ENCODE results near the gene ZNF581. TPM values are rescaled to one million over a fixed set of nuclear protein-coding genes. Genes with fewer than 3 reads are reported as not detected.

Gene ZNF581
- total RNA-seq, 1 donor from 2014 or later = 27.2 TPM

GRCh38 chr19:55676383-55676782, 32.9 kb downstream of the ZNF581 start:
- H3K4me3 ChIP-seq (ENCODE audit: low read depth, low read length) = peak overlapping the region; percentile 60
- DNase-seq (ENCODE audit: low read depth) = no peak
- peak; percentile 21 for TF ChIP-seq CTCF (conservative IDR thresholded peaks at IDR 0.05; ENCODE audit: low read depth, low read length)

- DNase-seq (ENCODE audit: low read depth) = no peak
- TF ChIP-seq CTCF (conservative IDR thresholded peaks at IDR 0.05; ENCODE audit: low read depth, low read length) = no peak
- H3K4me3 ChIP-seq (ENCODE audit: low read depth, low read length) = peak overlapping the region; percentile 60
These were observed 33.5 kb downstream of the ZNF581 start for GRCh38 chr19:55676889-55677505.

- no peak overlapping the region for H3K4me3 ChIP-seq (ENCODE audit: low read depth, low read length)
These were observed 34.2 kb downstream of the ZNF581 start for GRCh38 chr19:55677572-55678028.

GRCh38 chr19:55678121-55678671, 34.7 kb downstream of the ZNF581 start:
- H3K4me3 ChIP-seq (ENCODE audit: low read depth, low read length) = no peak overlapping the region
- no peak for DNase-seq (ENCODE audit: low read depth)
- no peak for TF ChIP-seq CTCF (conservative IDR thresholded peaks at IDR 0.05; ENCODE audit: low read depth, low read length)

More at GRCh38 chr19:55677572-55678028, 34.2 kb downstream of the ZNF581 start:
- no peak for DNase-seq (ENCODE audit: low read depth)
- TF ChIP-seq CTCF (conservative IDR thresholded peaks at IDR 0.05; ENCODE audit: low read depth, low read length) = no peak

- TF ChIP-seq CTCF (conservative IDR thresholded peaks at IDR 0.05; ENCODE audit: low read depth, low read length) = no peak
- no peak overlapping the region for H3K4me3 ChIP-seq (ENCODE audit: low read depth, low read length)
- peak; percentile 37 for DNase-seq (ENCODE audit: low read depth)
These were observed 36.2 kb downstream of the ZNF581 start for GRCh38 chr19:55679343-55680257.

- no peak overlapping the region for H3K4me3 ChIP-seq (ENCODE audit: low read depth, low read length)
- no peak for DNase-seq (ENCODE audit: low read depth)
- TF ChIP-seq CTCF (conservative IDR thresholded peaks at IDR 0.05; ENCODE audit: low read depth, low read length) = no peak
These were observed 37.1 kb downstream of the ZNF581 start for GRCh38 chr19:55680339-55681130.
